HG03575 (cell line): ENCODE results near the gene IPO7.
"Not testable (repeated sequence)": the region's sequence is repeated elsewhere in the genome, so short reads cannot be mapped to it uniquely, and the experiment has no call there.

ENCODE experiments used
- ATAC-seq: cut with Tn5 transposase; IDR thresholded peaks from one replicate; pipeline ENCODE4 v1.9.1; 2021; ENCODE audit not compliant: unreplicated experiment, insufficient number of reproducible peaks, low FRiP score; ENCODE audit errors: extremely low read depth

IPO7 gene

DNA sequence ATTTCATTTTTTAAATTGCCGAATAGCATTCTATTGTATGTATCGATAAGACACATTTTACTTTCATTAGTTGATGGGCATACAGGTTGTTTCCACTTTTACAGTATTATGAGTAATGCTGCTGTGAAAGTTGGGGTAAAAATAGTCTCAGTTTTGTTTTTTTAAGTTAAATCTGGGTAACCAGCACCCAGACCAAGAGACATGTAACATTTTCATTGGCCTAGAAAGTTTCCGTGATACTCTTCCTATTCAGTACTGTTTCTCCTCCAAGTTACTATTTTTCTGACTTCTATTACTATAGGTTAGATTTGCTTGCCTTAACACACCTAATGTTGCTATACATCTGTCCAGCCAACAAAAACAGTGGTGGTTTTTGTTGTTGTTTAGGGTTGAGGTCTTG, 12.3 kb downstream of the IPO7 start:
- ATAC-seq = no peak

DNA sequence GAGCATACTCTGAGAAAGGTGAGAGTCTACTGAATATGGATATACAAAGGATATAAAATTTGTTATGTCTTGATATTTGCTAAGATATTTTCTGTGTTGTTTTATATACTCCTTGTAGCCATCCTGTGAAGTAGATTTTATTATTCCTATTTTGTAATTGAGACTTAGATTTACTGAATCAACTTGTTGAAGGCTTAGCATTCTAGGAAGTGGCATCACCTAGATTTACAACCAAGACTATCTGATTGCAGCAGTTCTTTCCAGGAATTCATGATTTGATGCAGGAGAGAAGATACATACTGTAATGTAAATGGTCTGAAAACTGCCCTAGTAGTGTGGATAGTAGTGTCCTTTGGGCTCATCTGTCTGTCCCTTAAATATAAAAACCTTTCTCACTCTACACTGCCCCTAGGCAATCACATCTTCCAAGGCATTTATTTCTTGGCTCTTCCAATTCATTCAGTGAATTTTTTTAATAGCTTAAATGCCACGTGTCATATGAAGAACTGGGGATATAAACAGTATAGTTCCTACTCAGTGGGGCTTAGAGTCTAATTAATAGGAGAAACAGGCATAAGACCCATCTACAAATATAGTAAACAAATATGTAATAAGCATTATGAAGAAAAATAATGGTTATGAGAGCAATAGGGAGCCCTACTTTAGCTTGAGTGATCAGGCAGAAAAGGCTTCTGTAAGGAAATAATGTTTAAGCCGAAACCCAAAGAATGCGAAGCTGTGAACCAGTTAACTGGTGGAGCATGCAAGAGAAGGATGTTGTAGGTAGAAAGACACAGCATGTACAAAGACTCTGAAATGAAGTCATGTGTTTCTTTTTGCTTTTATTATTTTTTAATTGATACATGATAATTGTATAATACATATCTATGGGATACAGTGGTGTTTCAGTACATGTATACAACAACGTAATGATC, 13.6 kb downstream of the IPO7 start:
- ATAC-seq = no peak

DNA sequence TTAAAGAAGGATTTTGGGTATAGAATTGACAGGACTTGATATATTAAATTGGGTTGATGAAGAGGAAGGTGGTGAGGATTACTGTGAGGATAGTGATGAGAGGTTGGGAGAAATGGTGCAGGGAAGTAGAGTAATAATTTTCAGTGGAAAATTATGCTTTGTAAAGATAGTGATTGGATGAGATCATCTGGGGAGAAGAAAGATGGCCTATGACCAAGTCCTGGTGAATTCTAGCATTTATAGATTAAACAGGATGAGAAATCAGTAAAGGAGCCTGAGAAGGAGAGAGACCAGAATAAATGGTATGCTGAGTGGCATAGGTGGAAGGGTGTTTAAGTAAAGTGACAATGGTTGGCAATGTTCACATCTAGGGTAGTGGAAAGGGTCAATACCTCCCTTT, 15.0 kb downstream of the IPO7 start:
- no peak for ATAC-seq

DNA sequence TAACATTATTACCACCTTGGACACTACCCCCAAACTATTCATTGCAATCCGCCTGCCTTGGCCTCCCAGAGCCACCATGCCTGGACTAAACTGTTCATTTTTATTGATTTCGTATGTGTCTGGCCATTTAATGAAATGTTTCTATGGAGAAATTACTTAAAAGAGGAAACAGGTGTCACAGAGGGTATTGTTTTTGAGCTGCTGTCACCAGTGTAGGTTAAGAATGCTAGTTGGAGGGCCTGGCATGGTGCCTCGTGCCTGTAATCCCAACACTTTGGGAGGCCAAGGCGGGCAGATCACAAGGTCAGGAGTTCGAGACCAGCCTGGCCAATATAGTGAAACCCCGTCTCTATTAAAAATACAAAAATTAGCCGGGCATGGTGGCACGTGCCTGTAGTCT, 17.4 kb downstream of the IPO7 start:
- not testable (repeated sequence) for ATAC-seq

DNA sequence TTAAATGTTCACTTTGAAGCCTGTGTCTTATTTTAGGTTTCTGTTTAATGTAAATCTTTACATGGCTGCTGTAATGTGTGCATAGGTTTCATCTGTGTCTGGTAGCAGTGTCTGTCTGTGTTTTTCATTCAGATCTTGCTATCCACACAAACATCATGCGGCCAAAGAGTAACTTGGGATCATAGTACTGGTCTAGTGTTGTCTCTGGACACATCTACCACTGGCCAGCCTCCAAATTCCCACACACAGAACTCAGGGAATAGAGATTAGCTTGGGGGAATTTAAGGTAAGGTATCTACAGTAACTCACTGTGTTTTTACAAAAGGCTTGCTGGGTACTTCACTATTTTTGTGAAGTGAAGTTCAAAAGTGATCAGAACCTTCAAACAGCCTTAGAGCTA, 44.3 kb downstream of the IPO7 start:
- ATAC-seq = no peak

DNA sequence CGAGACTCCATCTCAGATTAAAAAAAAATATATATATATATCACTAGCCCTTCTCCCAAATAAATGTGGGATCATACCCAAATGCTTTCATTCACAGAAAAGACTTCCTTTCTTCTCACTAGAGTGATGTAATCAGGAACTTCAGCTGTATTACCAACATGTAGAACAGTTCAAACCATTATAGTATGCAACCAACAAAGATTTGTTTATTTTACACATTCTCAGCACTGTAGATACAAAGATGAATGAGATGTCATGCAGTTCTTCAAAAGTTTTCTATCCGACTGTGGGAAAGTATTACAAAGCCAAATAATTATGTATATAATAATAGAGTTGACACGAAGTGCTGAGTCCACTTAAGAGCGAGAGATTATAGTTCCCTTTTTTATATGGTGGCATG, 54.2 kb downstream of the IPO7 start:
- no peak for ATAC-seq

DNA sequence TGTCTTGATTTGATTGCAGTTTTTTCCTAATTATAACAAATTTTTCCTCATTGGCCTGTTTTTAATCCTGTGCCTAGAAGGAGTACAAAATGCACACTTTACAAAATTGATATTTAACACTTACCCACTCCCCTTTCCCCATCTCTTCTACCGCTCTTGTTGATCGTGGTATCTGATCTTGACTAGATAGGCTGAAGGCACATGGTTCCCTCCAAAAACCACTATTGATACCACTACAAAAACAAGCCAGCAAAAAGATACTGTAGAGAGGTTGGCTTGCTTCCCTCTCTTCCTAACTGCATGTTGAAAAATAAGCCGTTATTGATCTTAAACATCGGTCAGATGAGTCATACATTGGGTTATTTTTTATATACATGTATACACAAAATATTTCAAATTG, 61.8 kb downstream of the IPO7 start:
- ATAC-seq = no peak

DNA sequence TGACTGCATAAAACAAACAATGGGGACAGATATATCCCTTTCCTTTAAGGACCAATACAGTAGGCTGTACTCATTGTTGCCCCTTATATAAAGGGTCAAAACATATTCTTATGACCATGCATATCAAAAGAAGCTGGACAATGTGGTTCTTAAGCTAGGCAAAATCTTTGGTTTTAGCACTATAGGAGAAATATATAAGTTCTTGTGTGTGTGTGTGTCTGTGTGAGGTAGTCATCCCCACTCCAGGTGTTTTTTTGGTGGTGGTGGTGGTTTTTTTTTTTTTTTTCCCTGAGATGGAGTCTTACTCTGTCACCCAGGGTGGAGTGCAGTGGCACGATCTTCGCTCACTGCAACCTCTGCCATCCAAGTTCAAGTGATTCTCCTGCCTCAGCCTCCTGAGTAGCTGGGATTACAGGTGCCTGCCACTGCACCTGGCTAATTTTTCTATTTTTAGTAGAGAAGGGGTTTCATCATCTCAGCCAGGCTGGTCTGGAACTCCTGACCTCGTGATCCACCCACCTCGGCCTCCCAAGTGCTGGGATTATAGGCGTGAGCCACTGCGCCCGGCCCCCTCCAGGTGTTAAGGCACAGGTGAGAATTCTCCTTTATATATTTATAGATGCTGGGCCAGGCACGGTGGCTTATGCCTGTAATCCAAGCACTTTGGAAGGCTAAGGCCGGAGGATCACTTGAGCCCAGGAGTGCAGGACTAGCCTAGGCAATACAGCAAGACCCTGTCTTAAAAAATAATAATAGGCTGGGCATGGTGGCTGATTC, 64.3 kb downstream of the IPO7 start:
- no peak for ATAC-seq

DNA sequence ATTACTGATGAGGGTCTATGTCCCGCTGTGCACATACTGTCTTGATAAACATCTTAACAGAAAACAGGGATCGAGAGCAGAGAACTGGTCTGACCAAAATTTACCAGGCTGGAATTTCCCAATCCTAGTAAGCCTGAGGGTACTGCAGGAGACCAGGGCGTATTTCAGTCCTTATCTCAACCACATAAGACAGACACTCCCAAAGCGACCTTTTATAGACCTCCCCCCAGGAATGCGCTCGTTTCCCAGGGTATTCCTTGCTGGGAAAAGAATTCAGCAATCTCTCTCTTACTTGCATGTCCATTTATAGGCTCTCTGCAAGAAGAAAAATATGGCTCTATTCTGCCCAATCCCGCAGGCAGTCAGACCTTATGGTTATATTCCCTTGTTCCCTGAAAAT, 67.6 kb downstream of the IPO7 start:
- not testable (repeated sequence) for ATAC-seq

DNA sequence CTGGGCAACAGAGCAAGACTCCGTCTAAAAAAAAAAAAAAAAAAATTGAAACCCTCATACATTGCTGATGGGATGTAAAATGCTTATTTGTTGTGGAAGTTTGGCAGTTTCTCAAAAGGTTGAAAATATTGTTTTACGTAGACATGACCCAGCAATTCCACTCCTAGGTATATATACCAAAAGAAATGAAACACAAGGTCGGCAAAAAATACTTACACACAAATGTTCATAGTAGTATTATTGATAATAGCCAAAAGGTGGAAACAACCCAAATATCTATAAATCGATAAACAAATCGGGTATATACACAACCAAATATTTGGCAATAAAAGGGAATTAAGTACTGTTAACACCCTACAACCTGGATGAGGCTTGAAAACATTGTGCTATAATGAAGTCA, 71.3 kb downstream of the IPO7 start:
- ATAC-seq = no peak

DNA sequence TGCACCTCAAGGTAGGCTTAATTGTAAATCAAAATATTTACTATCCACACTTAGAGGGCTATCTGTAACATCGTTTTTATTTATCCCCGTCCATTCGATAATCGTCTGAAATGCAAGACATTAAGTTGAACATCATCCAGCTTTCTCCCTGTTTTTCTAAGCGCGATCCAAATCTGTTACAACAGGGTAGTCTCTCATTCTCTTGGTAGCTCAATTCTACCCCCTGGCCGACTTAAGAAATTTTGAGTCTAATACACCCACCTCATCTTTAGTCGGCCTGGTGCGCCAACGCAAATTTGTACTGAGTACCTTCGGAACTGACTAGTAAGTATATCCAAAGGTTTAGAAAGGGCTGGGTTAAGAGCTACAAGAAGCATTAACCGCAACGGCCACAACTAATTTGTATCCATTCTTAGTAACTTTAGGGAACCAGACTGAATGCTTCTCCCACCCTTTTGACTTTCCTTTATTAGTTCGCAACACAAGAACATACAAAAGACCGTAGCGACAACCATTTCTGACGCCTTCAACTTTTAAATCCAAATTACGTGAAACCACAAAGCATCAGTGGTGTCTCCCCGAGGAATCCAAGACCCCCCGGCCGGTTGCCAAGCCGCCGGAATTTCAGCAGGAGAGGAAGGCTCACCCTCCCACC, 75.3 kb downstream of the IPO7 start:
- ATAC-seq = no peak

DNA sequence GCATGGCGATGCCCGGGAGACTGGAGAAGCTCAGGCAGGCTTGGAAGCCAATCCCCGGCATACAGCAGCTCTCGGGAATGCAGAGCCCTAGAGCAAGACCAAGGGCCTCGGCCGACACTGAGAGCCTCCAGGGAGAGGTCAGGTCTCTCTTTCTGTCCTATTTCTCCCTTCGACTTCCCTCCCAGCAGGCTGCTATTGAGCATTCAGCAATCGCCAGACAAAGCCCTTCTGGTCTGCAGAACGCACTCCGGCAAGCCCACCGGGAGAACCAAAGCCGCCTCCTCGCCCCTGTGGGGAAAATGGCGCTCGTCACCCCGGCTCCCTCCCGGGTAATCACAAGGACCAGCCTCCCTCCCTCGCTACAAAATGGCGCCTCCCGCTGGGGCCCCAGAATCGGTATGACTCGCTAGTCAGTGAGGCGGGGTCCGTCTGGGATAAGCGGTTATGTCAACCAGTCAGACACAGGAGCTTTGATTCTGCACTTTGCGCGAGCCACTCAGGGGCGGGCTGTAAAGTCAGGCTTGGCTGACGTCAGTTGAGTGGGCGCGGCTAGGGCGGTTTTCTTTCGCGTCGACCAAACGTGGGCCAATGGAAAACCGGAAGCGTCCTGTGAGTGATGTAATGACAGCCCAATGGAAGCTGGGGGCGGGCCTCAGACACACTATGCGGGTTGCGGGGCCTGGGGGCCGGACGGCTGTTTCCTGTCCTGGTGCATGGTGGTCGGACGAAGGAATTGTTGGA, 76.0 kb downstream of the IPO7 start, which contains the start of gene ZNF143:
TSS of gene ZNF143 (plus strand) at position 691 of the 741 bp plus-strand sequence. CDS start 10,297 bp downstream, outside the sequence.
- ATAC-seq = peak; percentile 75

DNA sequence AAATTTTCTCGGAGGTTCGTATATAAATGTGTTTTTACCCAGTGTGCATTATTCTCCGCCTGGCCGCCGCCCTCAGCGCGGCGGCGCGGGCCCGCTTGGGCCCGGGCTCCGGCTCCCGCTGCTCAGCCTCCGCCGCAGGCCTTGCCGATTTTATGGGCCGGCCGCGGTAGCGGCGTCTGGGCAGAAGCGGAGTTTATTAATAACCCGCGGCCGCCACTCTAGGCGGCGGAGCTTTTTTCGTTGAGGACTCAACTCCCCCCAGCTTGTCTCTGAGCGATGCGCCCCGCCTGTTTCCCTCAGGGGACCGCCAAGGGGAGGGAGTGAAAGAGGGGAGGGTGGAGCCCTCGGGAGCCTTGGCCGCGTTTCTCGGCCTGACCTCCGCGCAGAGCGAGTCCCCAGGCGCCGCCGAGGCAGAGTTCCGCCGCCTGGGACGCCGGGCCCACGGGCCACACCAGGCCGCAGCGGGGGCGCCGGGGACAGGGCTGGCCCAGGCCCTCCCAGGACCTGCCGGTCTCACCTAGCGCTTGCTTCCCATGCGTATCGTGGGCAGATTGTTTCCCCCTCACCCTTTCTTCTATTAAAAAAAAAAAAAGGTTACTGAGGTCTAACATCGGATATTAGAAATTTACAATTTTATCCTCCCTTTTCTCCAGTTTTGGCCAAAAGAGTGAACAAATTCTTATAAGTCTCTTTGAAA, 76.8 kb downstream of the IPO7 start:
- peak; percentile 11 for ATAC-seq

DNA sequence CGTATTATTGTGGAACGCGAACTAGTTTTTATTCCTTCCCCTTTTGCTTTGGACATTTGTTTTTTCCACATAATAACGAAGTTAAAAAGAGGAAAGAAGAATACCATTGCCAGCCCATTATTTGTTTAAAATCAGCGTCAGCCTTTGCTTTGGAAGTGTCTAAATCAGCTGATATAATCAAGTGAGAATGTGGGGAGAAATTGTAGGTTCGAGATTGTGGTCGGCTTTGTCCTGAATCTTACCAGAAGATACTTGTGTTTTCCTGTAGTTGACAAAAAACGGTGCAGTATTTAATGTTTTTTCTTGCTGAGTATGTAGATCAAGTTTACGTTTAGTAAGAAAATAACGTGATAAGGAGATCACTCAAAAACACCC, 77.3 kb downstream of the IPO7 start:
- ATAC-seq = no peak

DNA sequence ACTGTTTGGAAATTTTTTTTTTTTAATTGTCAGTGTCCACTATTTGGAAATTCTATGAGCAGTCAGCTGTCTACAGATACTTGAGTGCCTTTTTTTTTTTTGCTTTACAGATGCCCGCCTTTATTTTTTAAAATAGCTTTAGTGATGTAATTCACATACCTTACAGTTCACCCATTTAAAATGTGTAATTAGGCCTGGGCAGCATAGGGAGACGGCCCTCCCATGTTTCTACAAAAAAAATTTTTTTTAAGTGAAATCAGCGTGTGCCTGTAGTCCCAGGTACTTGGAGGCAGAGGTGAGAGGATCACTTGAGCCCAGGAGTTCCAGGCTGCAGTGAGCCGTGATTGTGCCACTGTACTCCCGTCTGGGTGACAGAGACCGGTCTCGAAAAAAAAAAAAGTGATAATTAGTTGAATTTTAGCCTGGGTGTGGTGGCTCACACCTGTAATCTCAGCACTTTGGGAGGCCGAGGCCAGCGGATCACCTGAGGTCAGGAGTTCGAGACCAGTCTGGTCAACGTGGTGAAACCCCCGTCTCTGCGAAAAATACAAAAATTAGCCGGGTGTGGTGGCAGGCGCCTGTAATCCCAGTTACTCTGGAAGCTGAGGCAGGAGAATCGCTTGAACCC, 77.8 kb downstream of the IPO7 start:
- ATAC-seq = no peak

DNA sequence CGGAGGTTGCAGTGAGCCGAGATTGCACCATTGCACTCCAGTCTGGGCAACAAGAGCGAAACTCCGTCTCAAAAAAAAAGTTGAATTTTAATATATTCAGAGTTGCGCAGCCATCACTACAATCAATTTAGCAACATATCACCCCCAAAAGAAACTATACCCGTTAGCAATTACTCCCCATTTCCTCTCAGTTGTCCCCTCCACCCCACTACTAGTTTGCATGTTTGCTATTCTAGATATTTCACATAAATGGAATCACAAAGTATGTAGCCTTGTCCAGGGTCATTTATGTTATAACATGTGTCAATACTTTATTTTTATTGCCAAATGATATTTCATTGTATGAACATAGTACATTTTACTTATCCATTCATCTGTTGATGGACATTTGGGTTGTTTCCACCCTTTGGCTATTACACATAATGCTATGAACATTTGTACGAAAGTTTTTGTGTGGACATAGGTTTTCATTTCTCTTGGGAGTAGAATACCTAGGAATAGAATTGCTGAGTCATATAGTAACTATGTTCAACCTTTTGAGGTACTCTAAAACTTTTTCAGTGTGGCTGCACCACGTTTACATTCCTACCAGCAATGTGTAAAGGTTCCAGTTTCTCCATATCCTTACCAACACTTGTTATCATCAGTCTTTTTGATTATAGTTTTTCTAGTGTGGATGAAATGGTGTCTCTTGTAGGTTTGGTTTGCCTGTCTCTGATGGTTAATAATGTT, 78.5 kb downstream of the IPO7 start:
- no peak for ATAC-seq

DNA sequence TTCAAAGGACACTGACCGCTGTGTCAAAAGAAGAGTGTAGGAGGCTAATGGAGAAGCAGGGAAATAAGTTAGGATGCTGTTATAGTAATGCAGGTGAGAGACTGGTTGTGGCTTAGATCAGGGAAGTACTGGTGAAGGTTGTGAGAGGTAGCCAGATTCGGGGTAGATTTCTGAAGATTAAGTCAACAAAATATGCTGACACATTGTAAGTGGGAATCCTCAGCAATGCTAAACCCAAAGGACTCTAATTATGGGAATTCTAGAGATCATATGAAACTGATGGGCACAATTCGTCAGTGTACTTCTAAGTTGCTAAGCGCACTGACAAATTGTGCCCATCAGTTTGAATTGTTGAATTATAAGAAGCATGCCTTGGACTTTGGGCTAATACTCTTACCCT, 86.3 kb downstream of the IPO7 start:
- no peak for ATAC-seq
